GM04504 (cell line): ENCODE data around the gene BAIAP2.

Experiments
- DNase-seq: peaks from one replicate; pipeline ENCODE4 v3.0.0-alpha.2; 2012; ENCODE audit warnings: low read depth

Gene BAIAP2

DNA sequence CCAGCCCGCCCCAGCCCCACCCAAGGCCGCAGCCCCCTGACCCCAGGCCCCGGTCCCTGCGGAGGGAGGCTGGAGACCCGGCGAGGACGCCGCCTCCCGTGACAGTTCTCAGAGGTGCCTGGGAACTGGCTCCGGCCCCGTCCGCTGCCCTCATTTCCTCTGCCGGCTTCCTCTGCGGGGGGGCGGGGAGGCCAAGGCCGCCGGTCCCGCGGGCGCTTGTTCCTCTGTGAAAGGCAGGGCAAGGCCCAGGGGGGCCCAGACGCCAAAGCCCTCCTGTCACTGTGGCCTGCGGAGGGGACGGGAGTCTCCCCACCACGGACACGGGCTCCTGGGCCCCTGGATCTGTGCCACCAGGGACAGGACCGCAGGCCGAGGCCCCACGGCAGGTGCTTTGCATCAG lies 125.4 kb downstream of the BAIAP2 start:
- no peak for DNase-seq

DNA sequence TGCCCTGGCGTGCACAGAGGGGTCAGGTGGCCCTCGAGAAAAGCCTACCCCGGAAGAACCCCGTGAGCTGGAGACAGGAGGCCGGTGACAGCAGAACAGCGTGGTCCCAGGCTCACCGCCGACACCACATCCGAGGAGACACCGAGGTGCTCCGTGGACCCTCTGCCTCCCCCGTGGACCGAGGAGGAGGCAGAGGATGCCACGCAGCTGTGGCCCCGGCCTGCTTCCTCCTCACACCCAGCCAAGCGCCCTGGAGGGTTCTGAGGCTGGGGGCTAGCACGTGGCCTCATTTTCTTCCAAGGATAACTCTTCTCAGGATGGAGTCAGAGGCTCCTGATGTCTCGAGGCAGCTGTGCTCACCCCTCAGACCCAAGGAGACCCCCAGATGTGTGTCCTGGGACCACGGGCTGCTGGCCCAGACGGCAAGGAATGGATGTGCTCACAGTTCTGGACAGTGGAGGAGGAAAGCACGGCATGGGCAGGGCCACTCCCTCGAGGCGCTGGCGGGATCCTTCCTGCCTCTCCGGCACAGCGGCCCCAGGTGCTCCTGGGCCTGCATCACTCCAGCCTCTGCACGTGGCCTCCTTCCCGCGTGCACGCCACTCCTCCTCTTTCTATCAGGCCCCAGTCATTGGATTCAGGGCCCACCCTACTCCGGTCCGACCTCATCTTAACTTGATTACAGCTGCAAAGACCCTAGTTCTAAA lies 125.9 kb downstream of the BAIAP2 start:
- DNase-seq, result no peak

DNA sequence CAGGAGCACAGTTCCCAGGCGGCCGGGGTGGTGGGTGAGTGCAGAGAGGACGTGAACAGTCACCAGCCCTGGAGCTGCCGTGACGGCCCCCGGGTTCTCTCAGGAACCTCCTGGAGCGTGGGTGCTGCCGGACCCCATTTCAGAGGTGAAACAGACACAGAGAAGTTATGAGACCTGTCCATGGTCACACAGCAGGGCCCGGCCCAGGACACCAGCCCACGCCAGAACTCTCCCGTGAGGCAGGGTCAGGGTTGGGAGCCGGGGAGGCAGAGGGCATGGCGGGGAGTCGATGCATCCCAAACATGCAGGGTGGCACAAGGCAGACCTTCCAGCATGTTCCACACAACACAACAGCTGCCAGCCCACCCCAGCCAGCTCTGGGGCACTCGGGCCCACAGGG lies 126.6 kb downstream of the BAIAP2 start:
- DNase-seq, result no peak

DNA sequence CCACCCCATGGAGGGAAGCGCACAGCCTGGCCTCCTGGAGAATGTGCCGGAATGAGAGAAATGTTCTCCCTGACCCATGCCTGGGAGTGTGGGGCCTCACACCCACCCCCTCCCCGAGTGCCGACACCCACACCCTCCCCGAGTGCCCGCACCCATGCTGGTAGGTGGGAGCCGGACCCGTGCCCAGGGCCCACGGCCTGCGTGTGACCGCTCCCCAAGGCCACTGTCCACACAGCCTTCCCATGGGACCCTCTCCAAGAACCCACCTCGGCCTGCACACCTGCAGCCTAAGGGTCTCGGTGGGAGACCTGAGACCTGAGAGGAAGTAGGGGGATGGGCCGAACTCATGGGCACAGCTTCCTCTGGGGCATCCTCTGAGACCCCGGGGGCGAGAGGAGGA lies 127.0 kb downstream of the BAIAP2 start:
- DNase-seq, result no peak

DNA sequence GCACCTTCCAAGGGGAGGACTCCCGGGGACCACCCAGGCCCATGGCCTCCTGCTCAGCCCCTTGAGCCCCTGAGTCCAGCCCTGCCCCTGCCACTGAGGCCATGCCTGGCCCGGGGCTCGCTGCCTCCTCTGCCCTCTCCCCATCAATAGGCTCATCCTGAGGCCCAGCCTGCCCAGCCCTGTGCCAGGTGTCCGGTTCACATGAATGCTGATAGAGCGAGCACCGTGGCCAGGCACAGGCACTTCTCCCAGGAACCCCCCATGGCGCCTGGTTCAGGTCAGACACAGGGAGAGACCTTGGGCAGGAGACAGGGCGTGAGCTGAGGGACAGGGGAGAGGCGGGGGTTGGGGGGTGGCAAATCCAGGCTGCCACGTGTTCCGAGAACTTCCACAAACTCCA lies 127.5 kb downstream of the BAIAP2 start:
- DNase-seq, result no peak

DNA sequence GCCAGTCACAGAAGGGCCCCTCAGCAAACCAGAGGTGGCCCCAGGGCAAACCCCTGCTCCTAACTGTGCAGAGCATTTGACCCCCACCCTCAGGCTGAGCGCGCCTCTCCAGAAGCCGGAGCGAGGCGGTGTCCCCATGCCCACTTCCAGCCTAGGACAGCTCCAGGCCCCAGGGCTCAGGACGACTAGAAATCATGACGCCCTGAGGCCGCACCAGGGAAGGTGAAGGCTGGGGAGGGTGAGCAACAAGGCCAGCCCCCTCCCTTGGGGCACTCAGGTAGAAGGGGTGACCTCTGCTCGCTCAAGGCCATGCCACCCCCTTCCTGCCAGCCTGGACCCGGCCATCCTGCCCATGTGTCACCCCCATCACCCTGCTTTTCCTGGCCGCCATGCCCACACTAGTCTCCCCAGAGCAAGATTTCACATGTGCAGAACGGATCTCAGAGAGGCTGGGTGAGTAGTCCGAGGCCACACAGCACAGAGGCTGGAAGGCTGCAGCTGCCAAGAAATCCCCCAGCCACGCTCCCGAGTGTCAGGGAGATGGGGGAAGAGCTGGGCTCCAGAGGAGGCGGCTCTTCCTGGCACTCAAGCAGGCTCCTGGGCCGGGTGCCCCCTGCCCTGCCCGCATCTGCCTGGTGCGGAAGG lies 128.2 kb downstream of the BAIAP2 start:
- no peak for DNase-seq

DNA sequence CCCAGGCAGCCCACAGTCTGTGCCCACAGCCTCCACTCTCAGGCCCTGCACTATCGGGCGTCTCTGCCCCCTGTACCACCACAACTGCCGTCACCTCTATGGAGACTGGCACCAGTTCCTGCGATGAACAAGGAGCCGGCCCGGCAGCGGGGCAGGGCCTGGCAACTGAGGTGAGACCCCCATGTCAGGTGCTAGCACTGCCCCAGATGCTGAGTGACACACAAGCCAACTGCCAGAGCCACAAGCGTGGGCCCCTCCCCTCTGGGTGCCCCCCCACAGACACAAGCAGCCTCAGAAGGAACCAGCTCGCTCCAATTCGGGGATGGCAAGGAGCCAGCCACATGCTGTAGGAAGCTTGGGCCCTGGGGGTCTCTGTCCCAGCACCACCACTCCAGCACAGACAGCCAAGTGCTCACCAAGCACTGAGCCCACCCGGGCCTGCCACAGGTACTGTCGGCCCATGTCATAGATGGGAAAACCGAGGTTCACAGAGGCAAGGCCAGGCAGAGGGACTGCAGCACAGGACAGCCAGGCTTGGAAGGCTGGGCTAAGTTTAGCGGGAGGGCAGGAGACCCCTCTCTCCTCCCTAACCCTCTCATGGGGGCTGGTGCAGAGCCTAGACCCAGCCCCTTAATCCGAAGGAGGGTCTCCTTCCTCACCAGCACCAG lies 128.9 kb downstream of the BAIAP2 start:
- no peak for DNase-seq

DNA sequence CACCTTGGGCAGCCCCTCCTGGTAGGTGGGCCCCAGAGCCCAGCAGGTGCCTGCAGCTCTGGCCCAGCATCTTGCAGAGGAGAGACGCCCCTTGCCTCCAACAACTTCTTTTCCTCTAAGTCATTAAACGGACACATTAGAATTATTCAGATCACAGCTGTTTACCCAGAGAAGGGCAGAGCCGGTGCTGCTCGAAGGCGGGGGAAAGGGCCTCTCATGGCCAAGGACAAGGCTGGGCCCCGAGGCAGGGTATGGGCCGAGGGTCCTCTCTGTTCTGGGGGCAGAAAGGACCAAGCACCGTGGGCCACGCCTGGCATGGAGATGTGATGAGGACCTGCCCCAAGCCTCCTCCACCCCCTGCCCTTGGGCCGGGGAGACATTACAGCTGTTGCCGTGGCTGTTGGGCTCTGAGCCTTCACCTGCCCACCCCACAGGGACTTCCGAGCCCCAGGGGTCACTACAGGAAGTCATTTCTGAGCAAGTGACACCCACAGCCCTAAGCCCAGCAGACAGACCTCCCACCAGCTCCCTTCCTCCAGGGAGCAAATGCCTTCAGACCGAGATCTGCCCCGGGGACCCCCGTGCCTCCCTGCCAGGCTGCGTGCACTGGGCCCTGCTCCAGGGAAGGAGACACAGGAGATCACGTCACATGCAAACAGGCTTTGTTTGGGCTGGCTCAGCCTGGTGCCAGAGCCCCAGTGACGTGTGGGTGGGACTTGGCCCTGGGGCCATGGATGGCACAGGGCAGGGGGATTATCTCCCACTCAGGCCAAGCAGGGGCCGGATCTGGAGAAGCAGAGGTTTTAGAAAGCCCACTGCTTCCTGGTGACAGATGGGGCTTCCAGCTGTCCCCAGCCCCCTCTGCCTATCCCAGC lies 129.7 kb downstream of the BAIAP2 start:
- DNase-seq, result no peak

DNA sequence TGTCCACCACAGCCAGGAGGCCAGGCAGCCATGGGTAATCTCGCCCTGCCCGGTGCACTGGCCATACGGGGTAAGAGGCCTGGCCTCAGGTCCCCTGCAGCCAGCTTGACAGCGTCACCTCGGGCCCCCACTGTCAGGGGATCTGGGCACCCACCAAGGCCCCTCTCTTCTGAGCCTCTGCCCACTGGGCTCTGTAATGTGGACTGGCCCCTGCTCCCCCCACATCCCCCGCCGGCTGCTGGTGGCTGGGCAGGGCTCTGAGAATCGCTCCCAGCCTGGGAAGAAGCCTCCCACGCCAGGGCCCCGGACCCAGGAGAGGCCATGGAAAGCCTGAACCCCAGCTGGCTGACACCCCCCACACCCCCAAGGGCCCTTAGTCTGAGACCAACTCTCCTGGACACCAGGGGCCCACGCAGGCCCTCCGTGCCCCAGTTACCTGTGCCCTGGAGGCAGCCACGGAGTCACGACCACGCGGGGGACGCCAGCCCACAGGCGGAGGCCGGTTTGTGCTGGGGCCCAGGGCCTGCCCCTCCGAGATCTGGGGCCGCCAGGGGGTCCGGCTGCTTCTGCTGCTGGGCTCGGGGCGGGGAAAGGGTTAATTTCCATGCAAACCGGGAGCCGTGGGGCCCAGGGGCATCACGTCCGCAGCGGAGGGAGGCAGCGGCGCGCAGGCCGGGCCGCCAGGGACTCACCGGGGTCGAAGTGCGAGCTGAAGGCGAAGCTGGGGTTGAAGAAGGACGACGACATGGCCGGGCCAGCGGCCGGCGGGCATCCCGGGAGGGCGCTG lies 130.5 kb downstream of the BAIAP2 start, which contains the start of gene PVALEF:
PVALEF (plus strand) TSS at position 262 of the 787 bp plus-strand sequence. CDS start 15,720 bp downstream, outside the sequence.
- DNase-seq, result no peak

DNA sequence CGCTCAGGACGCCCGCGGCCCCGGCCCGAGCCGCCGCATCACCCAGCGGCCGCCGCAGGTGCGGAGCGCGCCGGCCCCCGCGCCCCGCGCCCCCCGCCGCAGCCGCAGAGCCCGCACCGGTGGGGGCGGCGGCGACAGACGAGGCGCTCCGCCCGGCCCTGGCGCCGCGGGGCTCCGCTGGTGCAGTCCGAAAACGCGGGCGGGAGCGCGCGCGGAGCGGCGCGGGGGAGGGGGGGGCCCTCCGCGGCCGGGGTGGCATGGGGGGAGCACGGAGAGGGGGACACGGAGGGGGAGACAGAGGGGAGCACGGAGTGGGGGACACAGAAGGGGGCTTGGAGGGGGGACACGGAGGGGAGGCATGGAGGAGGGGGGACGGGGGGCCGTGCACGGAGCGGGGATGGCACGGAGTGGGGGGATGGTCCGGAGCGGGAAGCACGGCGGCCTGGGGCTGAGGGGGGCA lies 131.1 kb downstream of the BAIAP2 start, which contains the start of gene AATK:
AATK (minus strand) TSS at position 189 of the 460 bp plus-strand sequence. CDS start 229 bp downstream, outside the sequence.
- no peak for DNase-seq
